Kidney epithelial cell (primary cell): ENCODE results near the gene DNAH6. TPM values are rescaled to one million over a fixed set of nuclear protein-coding genes. Genes with fewer than 3 reads are reported as not detected.
"Not testable (repeated sequence)": the region's sequence is repeated elsewhere in the genome, so short reads cannot be mapped to it uniquely, and the experiment has no call there.

ENCODE experiments used
- DNase-seq: peaks from one replicate; pipeline ENCODE4 v3.0.0-alpha.2; 2010; ENCODE audit warnings: low read depth
- H3K27me3 ChIP-seq: 2 replicates; pipeline ENCODE4 v1.6.0; 2011; ENCODE audit warnings: low read length; ENCODE audit not compliant: control insufficient read depth, insufficient read depth
- H3K36me3 ChIP-seq: 2 replicates; pipeline ENCODE4 v1.5.1; 2011; ENCODE audit warnings: low read length; ENCODE audit not compliant: control insufficient read depth, insufficient read depth
- H3K4me3 ChIP-seq: 2 replicates; pipeline ENCODE4 v1.5.1; 2011; ENCODE audit warnings: low read depth, mild to moderate bottlenecking, control low read depth, low read length
- total RNA-seq: library from RNA; depleted of rRNA; stranded (reverse); fragments of >200 nt; gene quantifications from 2 replicates; pipeline ENCODE4 v1.2.3, GENCODE V29; 2015
- TF ChIP-seq, protein P1 (sequence below): IDR thresholded peaks from 2 replicates; pipeline ENCODE4 v1.5.1; 2011; ENCODE audit warnings: mild to moderate bottlenecking, moderate library complexity, low read length, control low read depth, inconsistent platforms; ENCODE audit not compliant: insufficient read depth, poor library complexity, severe bottlenecking

DNAH6 gene
- total RNA-seq, 1 donor from 2014 or later: 0.63 TPM

DNA sequence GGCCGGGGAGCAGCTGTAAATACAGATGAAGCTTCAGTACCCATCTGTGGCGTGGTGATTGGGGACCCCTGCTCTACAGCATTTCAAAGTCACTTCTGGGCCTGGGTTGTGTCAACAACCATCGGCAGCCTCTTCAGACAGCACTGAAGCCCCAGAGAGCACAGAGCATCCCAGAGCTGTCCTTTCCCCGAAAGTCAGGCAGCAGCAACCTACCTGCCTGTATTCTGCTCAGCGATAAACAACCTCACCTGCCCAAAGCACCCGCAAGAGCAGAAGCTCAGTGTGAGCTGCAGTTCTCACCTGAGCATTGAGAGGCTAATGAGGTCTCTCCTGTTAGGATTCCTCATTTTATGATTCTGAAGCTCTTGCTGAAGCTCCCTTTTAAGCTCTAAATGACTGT, 345.2 kb downstream of the DNAH6 start:
- peaks cover 5% of the 10 kb centered on the region for H3K27me3 ChIP-seq
- H3K4me3 ChIP-seq: no peak overlapping the region
- no peaks in the 10 kb centered on the region for H3K36me3 ChIP-seq
- TF ChIP-seq, protein P1, sequence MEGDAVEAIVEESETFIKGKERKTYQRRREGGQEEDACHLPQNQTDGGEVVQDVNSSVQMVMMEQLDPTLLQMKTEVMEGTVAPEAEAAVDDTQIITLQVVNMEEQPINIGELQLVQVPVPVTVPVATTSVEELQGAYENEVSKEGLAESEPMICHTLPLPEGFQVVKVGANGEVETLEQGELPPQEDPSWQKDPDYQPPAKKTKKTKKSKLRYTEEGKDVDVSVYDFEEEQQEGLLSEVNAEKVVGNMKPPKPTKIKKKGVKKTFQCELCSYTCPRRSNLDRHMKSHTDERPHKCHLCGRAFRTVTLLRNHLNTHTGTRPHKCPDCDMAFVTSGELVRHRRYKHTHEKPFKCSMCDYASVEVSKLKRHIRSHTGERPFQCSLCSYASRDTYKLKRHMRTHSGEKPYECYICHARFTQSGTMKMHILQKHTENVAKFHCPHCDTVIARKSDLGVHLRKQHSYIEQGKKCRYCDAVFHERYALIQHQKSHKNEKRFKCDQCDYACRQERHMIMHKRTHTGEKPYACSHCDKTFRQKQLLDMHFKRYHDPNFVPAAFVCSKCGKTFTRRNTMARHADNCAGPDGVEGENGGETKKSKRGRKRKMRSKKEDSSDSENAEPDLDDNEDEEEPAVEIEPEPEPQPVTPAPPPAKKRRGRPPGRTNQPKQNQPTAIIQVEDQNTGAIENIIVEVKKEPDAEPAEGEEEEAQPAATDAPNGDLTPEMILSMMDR: no peak
- no peak for DNase-seq

DNA sequence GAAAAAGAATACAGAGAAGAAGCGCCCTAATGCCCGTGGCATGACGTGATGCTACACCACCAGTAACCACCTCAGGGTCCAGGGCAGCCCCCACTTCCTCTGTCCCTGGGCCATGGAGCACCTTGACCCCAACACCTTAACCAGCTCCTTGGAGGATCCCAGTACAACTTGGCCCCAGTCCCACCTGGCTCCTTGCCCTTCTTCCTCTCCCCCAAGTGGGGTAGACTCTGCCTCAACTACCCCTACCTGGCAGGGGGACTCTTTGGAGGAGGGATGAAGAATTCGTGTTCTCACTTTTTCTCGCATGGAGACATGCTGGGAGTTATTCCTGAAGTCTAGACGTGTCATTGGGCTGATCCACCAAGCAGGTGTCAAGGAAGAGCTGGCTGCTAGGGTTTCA, 345.7 kb downstream of the DNAH6 start:
- TF ChIP-seq, protein P1: no peak
- Histone ChIP-seq H3K27me3 (peaks cover 5% of the 10 kb centered on the region), H3K36me3 (no peaks in the 10 kb centered on the region), H3K4me3 (no peak overlapping the region)
- DNase-seq: no peak

DNA sequence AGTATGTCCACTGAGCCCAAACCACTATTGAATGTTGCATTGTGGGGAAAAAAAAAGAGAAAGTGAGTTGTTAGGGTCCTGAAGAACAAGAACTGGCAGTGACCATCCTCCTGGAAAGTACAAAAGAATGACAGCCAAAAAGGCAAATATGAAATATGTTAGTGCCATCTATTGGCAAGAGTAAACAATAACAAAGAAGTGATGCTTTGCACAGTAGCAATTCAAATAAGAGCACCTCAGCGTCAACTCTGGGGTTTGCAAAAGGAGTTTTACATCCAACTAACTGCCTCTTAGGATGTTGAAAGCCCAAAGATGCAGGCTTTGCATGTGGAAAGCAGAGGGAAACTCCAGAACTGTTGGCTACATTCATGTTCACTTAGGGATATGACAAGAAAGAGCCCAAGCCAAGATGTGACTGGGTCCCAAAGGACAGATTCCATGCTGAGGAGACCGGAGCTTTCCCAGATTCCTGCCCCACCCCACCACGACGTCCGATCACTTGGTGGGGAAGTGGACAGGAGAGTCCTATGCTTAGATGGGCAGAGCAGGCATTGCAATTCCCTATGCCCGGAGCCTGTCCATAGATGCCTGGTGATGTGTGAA, 349.0 kb downstream of the DNAH6 start:
- TF ChIP-seq, protein P1: no peak
- Histone ChIP-seq H3K27me3 (peaks cover 6% of the 10 kb centered on the region), H3K36me3 (no peaks in the 10 kb centered on the region), H3K4me3 (no peak overlapping the region)
- DNase-seq: no peak

DNA sequence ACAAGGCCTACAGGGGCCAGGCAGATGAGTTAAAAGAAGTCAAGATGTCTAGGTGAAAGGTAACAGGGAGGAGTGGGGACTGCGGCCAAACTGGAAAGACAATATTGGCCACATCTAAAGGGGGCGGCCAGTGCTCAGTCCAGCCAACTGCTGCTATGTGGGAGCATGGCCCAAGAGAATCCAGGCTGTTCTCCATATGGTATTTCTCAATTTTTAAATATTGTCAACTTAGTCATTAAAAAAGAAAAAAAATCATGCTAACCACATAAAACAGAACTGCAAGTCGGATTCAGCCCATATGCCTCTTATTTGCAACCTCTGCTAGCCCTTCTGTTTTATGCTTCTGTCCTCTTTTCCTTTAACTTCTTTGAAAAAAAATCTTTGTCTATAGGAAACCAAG, 349.8 kb downstream of the DNAH6 start:
- Histone ChIP-seq H3K4me3 (no peak overlapping the region), H3K36me3 (no peaks in the 10 kb centered on the region), H3K27me3 (peaks cover 4% of the 10 kb centered on the region)
- TF ChIP-seq, protein P1: no peak
- no peak for DNase-seq

DNA sequence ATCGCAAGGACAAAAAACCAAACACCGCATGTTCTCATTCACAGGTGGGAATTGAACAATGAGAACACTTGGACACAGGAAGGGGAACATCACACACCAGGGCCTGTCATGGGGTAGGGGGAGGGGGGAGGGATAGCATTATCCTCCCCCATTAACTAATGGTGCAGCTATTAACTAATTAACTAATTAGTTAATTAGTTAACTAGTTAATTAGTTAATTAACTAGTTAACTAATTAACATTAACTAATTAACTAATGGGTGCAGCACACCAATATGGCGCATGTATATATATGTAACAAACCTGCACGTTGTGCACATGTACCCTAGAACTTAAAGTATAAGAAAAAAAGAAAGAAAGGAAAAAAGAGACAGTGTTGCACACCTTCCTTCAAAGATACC, 352.0 kb downstream of the DNAH6 start:
- not testable (repeated sequence) for H3K27me3 ChIP-seq, DNase-seq, H3K4me3 ChIP-seq, H3K36me3 ChIP-seq

Other genes with a start within 250 kb of the DNAH6 start
- gene SUCLG1, start 57.2 kb upstream of the DNAH6 start, total RNA-seq: 48.4 and 54.4 TPM in 2 replicates